DOHH2 (cell line): ENCODE data around the gene TDRKH.

ENCODE experiments used
- H3F3A ChIP-seq: fragments of 200-600 bp; sonication (generic), shearing (Covaris generic); 2 replicates; pipeline ENCODE4 v1.6.0; 2016; ENCODE audit warnings: antibody characterized with exemption, mild to moderate bottlenecking; ENCODE audit not compliant: control insufficient read depth, insufficient read depth
- H3K27ac ChIP-seq: fragments of 200-600 bp; sonication (generic); 2 replicates; pipeline ENCODE4 v1.5.1; 2014; ENCODE audit warnings: low read depth, mild to moderate bottlenecking, low read length, moderate library complexity
- H3K27me3 ChIP-seq: fragments of 200-600 bp; sonication (generic); 2 replicates; pipeline ENCODE4 v1.6.1; 2014; ENCODE audit warnings: mild to moderate bottlenecking, low read length, mixed read lengths; ENCODE audit not compliant: control insufficient read depth
- H3K36me3 ChIP-seq: fragments of 200-600 bp; sonication (generic); 2 replicates; pipeline ENCODE4 v1.6.1; 2014; ENCODE audit warnings: mild to moderate bottlenecking, low read length, moderate library complexity, mixed read lengths; ENCODE audit not compliant: control insufficient read depth
- H3K4me1 ChIP-seq: fragments of 200-600 bp; sonication (generic); 2 replicates; pipeline ENCODE4 v1.6.1; 2014; ENCODE audit warnings: mild to moderate bottlenecking, low read length, mixed read lengths; ENCODE audit not compliant: control insufficient read depth
- H3K4me2 ChIP-seq: fragments of 200-600 bp; sonication (generic); 2 replicates; pipeline ENCODE4 v1.6.0; 2014; ENCODE audit warnings: mild to moderate bottlenecking, low read length, moderate library complexity
- H3K4me3 ChIP-seq: fragments of 200-600 bp; sonication (generic); 2 replicates; pipeline ENCODE4 v1.5.1; 2014; ENCODE audit warnings: mild to moderate bottlenecking, low read length, mixed read lengths
- H3K79me2 ChIP-seq: fragments of 200-600 bp; sonication (generic); 2 replicates; pipeline ENCODE4 v1.6.1; 2014; ENCODE audit warnings: mild to moderate bottlenecking, low read length, mixed read lengths; ENCODE audit not compliant: control insufficient read depth
- H3K9me2 ChIP-seq: fragments of 200-600 bp; sonication (generic); replicated peaks from 2 replicates; pipeline ENCODE4 v1.6.1; 2014; ENCODE audit warnings: mild to moderate bottlenecking, low read length, mixed read lengths; ENCODE audit not compliant: control insufficient read depth
- H3K9me3 ChIP-seq: fragments of 200-600 bp; sonication (generic); 2 replicates; pipeline ENCODE4 v1.6.1; 2014; ENCODE audit warnings: antibody characterized with exemption, low read length, mixed read lengths; ENCODE audit not compliant: control insufficient read depth, insufficient read depth
- H4K20me1 ChIP-seq: fragments of 200-600 bp; sonication (generic); 2 replicates; pipeline ENCODE4 v1.6.0; 2014; ENCODE audit warnings: low read depth, mild to moderate bottlenecking, antibody characterized with exemption, low read length, moderate library complexity; ENCODE audit not compliant: control insufficient read depth, insufficient read depth
- EZH2phosphoT487 ChIP-seq: fragments of 200-600 bp; sonication (generic); IDR thresholded peaks from 2 replicates; pipeline ENCODE4 v1.6.1; 2017; ENCODE audit warnings: borderline replicate concordance, mild to moderate bottlenecking, antibody characterized with exemption, low read length, moderate library complexity, mixed read lengths
- TF ChIP-seq, protein P1 (sequence below): fragments of 200-600 bp; sonication (generic); IDR thresholded peaks from one replicate; pipeline ENCODE4 v1.5.1; 2014; ENCODE audit warnings: antibody characterized with exemption, mild to moderate bottlenecking, low read depth, low read length; ENCODE audit not compliant: poor library complexity, severe bottlenecking

Gene TDRKH

DNA sequence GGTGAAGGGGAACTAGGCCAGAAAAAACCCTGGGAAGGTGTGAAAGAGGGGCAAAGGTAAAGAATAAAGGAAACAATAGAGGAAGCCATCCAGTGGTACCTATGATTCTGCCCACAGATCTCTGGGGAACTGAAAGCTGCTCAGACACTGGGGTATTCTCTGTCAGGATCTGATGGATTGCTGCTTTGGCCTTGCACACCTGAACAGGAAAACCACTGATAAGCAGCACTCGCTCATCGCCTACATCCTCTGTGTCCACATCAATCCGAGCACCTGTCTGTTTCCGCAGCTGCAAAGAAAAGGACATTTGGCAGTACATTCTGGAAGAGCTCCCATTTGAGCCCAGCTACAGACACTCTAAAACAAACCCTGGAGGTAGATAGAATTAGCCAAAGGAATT is 10.4 kb downstream of the TDRKH start:
- Histone ChIP-seq H4K20me1 (no peaks in the 10 kb centered on the region), H3K9me2 (no peaks in the 10 kb centered on the region)
- no peak for TF ChIP-seq EZH2phosphoT487
- TF ChIP-seq, protein P1, sequence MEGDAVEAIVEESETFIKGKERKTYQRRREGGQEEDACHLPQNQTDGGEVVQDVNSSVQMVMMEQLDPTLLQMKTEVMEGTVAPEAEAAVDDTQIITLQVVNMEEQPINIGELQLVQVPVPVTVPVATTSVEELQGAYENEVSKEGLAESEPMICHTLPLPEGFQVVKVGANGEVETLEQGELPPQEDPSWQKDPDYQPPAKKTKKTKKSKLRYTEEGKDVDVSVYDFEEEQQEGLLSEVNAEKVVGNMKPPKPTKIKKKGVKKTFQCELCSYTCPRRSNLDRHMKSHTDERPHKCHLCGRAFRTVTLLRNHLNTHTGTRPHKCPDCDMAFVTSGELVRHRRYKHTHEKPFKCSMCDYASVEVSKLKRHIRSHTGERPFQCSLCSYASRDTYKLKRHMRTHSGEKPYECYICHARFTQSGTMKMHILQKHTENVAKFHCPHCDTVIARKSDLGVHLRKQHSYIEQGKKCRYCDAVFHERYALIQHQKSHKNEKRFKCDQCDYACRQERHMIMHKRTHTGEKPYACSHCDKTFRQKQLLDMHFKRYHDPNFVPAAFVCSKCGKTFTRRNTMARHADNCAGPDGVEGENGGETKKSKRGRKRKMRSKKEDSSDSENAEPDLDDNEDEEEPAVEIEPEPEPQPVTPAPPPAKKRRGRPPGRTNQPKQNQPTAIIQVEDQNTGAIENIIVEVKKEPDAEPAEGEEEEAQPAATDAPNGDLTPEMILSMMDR, result no peak

DNA sequence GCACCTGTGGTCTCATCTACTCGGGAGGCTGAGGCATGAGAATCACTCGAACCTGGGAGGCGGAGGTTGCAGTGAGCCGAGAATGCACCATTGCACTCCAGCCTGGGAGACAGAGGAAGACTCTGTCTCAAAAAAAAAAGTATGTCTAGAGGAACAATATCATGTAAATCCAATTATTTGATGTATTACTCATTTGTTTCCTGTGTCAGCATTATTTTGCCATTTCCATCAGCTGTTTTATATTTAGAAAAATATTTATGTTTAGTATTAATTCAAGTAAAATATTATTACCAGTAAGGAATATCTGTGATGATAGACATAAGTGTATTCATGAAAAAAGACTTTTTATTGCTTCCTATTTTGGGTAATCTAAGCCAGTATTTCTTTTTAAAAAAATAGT is 13.0 kb downstream of the TDRKH start:
- Histone ChIP-seq H3K36me3 (peaks cover 5% of the 10 kb centered on the region; the same call in 1 of the 2 replicates), H3K27me3 (no peaks in the 10 kb centered on the region), H3K4me1 (no peaks in the 10 kb centered on the region), H3K4me3 (no peak overlapping the region), H3K9me2 (no peaks in the 10 kb centered on the region), H3F3A (no peaks in the 10 kb centered on the region), H3K4me2 (no peak overlapping the region), H3K27ac (no peak overlapping the region), H3K9me3 (no peaks in the 10 kb centered on the region), H3K79me2 (no peaks in the 10 kb centered on the region), H4K20me1 (no peaks in the 10 kb centered on the region)
- TF ChIP-seq EZH2phosphoT487, result no peak
- TF ChIP-seq, protein P1, result no peak

More for the DNA sequence above, 10.4 kb downstream of the TDRKH start:
- Histone ChIP-seq H3K79me2 (no peaks in the 10 kb centered on the region), H3K4me1 (no peaks in the 10 kb centered on the region), H3F3A (no peaks in the 10 kb centered on the region), H3K27ac (no peak overlapping the region), H3K4me3 (no peak overlapping the region), H3K4me2 (no peak overlapping the region), H3K9me3 (no peaks in the 10 kb centered on the region), H3K36me3 (peaks cover 5% of the 10 kb centered on the region; the same call in 1 of the 2 replicates), H3K27me3 (0 out of 2 replicates have a peak, but pooled peaks cover 4% of the 10 kb centered on the region)

DNA sequence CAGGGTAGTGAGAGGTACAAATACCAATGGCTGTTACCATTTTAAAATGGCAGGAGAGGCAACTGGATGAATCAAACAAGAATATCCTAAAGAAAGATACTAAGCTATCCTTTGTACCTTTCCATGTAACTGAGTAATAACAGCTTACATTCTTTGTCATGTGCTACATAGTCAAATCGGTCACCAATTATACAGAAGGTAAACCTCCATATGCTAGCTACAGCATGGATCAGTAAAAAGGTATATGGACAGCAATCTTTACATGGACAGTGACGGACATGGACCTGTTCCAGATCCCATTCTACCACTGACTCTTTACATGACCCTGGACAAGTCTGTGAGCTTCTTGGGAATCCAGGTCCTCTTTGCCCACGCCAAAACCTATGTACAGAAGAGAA is 13.6 kb downstream of the TDRKH start:
- no peaks in the 10 kb centered on the region for H4K20me1 ChIP-seq
- no peaks in the 10 kb centered on the region for H3K9me3 ChIP-seq
- TF ChIP-seq, protein P1, result no peak
- no peaks in the 10 kb centered on the region for H3F3A ChIP-seq
- H3K27me3 ChIP-seq, result no peaks in the 10 kb centered on the region
- H3K4me2 ChIP-seq, result no peak overlapping the region
- peaks cover 5% of the 10 kb centered on the region; the same call in 1 of the 2 replicates for H3K36me3 ChIP-seq
- no peak overlapping the region for H3K4me3 ChIP-seq
- H3K79me2 ChIP-seq, result no peaks in the 10 kb centered on the region
- no peaks in the 10 kb centered on the region for H3K4me1 ChIP-seq
- no peak overlapping the region for H3K27ac ChIP-seq
- no peaks in the 10 kb centered on the region for H3K9me2 ChIP-seq
